Renal pelvis (tissue), 4 donors: ENCODE measurements around the gene TRMU. TPM values are rescaled to one million over a fixed set of nuclear protein-coding genes. Genes with fewer than 3 reads are reported as not detected.
A peak's percentile ranks its signal among the peaks of the same experiment; 100 is the strongest.

Experiments used
- DNase-seq: peaks from one replicate; pipeline ENCODE4 v3.0.0-alpha.2; 2013
- polyA plus RNA-seq, 3 donors: library from polyadenylated mRNA; unstranded; fragments of 120-200 nt; gene quantifications; one replicate each; pipeline ENCODE4 v1.2.1, GENCODE V29; 2013; ENCODE audit not compliant: insufficient read length in 3 of 3

The TRMU gene
- polyA plus RNA-seq, 3 donors = 55.1 to 58.5 (median 55.9) TPM

DNA sequence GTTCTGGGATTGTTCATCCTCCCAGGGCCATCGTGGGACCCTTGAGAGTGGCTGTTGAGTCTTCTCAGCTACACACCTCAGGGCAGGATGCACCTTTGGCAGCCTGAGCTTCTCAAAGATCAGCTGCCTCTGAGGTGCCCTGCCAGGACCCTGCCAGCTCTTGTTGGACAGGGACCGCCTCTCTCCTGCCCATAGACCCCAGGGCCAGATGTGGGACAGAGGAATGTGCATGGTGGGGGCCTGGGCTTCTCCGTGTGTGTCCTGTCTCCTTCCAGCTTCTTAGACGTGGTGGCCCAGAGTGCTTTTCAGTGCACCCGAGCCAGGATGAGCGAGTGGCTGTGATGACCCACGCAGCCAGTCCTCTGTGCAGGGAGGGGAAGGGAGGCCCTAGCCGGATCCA, 5.9 kb upstream of the TRMU start:
- DNase-seq = no peak

DNA sequence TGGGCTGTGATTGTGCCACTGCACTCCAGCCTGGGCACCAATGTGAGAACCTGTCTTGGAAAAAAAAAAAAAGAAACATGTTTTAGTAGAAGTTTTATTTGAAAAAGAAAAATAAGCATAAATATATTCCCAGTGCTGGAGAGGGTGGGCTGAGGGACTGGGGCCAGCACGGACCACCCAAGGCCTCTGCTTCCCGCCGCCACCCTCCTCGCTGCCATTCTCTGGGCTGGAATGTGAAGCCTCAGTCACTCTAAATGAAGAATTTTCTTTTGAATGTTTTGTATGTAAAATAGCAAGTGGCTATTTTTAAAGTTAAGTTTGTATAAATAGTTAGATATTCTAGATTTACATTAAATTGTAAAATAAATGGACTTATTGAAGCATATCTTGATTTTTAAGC, 5.1 kb upstream of the TRMU start:
- no peak for DNase-seq

DNA sequence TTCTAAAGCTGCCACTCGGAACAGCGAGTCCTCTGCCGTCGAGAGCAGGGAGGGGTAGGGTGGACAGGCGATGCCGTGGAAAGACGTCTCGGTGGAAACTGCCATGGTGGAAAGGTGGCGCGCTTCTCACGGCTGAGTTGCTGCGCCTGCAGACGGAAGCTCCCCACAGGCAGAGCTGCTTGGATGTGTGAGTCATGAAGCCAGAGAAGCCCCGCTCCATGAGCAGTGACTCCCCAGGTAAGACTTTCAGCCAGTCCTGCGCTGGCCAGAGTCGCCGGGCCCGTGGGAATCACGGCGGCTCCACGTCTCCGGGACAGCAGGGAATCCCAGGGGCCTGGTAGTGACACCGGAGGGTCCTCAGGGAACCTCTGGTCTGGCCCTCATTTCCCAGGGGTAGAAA, 4.0 kb upstream of the TRMU start:
- no peak for DNase-seq

DNA sequence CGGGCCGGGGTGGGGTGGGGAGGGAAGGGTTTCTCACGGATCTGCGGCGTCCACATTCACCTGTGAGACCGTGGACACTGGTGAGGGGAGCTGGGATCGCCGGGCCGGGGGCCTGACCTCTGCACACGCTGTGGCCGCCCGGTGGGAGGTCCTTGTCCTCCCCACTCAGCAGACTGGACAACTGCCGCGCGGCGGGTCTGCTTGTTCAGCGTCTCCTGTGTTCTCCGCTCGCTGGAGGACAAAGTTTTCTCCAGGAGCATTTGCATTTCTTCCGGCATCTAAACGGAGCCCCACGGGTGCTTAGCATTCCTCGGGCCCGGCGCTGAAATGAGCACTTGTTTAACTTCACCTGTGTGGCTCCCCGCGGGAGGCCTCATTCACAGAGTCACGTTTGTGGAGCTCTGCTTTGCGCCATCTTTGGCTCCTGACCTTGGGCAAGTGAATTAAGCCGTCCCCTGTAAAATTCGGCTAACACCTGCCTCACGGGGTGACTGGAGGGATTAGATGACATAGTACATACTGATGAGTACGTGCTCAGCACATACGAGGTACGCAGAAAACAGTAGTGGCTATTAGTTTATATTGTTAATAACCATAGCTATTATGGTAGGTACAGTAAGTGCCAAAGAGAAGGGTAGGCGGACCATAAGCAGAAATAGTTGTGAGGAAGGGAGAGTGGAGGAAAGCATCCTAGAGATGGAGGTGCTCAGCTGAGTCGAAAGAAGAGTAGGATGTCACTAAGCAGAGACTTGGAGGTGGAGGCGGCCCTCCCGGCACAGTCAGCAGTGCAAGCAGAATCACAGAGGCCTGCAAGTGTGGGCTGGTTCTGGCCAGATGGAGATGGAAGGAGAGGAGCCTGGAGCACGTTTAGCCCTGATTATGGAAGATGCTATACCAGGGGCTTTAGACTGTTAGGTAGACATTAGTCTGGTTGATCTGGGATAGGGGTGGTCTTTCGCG, 885 bp downstream of the TRMU start:
- peak; percentile 17 for DNase-seq

DNA sequence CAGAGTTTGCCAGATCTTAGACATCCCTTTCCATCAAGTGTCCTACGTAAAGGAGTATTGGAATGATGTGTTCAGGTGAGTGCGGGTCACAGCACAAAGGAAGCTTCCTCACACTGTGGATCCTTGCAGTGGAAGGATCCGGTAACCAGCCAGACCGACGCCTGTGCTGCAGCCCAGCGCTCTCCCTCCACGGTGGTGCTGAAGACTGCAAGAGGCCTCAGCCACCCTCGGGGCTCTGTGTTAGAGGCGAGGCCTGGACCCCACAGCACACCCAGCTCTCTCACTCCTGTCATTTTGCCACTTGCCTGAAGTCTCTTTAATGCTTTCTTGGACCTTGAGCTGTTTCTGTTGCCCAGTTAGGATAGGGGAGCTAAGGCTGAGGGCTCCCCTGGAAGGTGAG, 2.4 kb downstream of the TRMU start:
- no peak for DNase-seq

DNA sequence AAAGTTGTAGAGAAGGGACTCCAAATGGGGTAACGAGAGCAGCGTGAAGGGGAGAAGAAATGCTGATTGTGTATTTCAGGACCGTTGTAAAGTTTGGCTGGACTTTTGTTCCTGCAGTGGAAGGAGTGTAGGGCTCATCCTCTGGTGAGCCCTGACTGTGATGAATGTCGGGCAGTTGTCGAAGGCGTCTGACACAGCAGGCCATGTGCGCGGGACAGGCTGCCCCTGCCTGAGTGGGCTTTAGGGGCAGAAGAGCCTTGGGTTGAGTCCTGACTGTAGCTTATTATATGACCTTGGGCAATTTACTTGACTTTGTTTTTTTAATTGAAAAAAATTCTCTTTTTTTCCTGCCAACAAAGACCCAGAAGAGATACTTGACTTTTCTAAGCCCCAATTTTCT, 3.1 kb downstream of the TRMU start:
- no peak for DNase-seq

DNA sequence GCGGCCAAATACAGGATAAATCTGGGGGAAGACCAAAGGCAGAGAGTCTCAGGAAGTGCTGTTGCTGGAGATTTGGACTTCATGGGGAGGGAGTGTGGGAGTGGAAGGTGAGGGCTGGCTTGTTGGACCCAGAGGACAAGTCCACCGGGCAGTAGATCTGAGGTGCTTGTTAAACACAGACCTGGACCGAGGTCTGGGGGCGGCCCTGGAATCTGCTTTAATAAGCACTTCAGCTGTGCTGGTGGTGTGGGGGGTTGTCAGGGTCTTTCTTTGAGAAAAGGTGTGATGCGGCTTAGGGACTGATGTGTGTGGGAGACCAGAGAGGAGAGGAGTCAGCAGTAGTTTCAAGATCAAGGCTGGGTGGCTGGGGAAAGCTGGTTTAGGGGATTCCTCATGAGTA, 4.4 kb downstream of the TRMU start:
- DNase-seq = no peak

DNA sequence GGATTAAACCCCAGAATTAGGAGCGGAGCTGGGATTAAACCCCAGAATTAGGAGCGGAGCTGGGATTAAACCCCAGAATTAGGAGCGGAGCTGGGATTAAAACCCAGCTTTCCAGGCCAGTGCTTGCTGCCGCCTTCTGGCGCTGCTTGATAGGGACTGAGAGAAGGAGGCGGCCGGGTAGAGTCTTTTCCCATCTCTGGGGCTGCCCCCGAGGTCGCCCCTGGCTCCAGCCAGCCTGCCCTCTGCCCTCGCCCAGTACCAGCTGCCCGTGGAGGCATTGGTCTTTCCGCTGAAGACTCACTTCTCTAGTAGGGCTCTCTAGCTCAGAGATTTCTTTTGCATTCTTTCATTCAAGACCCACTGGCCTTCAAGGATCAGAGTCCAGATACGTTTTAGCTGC, 5.2 kb downstream of the TRMU start:
- DNase-seq = no peak

DNA sequence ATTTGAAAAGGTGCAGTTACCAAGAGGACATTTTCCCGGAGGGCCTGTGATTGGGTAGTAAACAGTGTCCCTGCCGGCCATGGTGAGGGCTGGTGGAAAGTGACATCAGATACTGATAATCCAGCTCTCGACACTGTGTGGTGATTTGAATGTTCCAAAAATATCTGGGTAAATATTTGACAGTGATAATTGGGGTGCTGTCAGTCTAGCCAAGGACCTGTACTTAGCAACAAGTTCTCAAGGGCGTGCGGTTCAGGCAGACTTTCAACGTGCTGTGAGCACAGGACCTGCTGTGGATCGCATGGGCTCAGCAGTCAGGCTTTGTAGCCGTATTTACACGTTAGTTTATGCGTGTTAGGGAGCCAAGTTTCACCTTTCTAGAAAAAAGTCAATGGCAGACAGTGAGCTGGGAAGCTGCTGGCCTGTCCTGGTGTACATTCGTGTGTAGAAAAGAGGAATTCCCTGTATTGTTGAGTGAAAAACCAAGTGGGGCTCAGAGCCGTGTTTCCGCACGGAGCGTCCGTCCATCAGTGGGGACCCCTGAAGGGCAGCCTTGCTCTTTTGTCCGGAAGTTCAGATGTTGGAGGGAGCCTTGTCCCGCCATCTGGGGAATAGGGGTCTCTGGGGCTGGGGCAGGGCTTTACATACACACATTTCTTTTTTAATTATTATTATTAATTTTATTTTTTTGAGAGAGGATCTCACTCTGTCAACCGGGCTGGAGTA, 11.3 kb downstream of the TRMU start:
- DNase-seq = no peak

DNA sequence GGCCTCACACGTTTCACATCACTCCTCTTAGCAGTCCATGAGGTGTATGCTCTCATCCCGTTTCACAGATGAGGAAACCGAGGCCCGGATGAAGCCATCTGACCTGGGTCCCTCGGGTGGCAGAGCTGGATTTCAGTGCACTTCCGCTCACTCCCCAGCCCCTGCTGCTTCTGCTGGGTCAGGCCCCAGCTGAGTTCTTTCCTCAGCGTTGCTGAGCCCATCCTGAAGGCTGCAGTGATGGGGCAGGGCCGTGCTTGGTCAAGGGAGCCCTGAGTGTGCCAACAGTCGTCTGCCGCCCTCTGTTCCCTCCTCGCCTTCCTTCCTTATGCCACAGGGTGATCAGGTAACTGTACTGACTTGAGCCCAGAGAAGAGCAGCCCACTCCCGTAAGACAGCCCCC, 12.1 kb downstream of the TRMU start:
- DNase-seq = no peak

DNA sequence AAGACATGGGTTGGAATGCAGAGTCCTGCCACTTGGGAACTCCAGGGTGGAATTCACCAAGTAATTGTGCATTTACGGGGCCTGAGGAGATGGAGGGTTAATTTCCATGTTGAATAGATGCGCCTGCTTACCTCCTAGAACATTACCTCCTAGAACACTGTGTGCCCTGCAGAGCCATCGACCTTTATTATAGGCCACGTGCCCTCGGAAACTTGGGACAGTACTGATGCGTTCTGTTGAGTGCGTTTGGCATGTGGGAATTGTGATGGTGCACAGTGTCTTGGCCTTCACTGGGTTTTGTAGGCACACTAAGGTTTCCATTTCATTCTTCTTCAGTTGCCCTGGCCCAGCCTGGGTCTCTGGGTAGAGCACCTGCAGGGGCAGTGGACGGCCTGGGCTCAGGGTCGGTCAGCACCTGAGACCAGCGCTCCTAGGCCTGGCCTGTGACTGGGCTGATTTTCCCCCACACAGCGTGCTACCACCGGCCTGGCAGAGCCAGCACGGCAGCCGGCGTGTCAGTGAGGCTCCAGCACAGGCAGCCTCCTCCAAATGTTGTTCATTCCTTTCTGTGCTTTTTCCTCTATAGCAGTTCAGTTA, 12.7 kb downstream of the TRMU start:
- no peak for DNase-seq

DNA sequence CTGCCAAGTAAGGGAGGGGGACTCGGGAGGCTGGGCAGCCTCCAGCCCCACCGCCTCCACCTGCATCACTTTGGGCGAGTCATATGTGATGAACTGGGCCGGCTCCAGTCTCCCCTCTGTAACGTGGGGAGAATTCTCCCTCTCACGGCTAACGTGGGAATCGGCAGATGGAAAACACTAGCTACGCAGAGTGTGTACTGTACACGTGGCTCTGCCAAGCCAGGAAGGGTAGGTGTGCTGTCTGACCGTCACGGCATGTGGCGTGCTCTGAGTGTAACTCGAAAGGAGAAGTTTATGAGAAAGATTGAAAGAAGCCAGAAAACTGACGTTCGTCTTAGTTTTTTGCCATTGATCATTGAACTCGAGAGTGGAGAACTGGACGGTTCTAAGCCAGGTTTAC, 13.7 kb downstream of the TRMU start:
- no peak for DNase-seq

DNA sequence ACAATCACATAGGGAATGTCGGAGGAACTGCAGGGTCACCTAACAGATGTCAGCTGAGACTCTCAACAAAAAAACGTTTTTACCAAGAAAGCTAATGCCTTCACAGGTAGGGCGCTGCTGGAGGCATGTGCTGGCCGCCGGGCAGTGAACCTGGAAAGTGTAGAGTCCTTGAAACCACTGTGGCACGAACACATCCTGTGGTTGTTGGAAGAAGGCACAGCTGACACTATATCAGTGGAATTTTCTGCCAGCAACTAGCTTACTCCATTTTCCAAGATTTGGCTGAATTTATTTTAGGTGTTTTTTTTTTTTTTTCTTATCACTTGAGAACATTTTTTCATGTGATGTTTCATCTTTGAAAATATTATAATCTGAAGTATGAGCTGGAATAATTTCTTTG, 14.2 kb downstream of the TRMU start:
- no peak for DNase-seq

DNA sequence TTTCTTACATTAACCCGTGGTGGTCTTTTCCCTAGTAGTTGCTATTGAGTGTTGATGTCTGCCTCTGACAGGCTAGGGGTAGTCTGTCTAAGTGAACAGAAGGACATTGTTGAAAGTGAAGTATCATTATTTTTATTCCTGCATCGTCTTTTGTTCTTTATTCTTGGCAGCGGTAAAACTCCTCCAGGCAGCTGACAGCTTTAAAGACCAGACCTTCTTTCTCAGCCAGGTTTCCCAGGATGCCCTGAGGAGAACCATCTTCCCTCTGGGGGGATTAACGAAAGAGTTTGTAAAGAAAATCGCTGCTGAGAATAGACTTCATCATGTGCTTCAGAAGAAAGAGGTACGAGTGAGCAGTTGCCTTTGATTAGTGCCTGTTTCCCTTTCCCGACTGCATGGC, 14.6 kb downstream of the TRMU start:
- no peak for DNase-seq

DNA sequence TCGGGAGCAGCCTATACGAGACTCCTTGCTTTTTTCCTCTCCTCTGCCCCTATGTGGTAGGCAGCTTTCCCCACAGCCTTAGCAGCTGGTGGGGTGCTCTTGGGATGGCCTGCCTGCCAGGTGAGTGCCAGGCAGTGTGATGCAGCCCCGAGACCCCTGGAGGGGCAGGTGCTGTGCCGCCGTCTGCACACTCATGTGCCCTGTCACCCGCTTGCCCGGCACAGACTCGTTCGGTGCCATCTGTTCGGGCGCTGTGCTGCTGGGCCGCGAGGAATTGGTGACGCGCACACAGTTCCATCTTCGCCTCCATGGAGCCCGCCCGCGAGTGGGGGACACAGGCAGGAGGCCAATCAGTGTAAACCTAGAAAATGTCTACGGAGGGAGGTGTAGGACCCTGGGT, 15.1 kb downstream of the TRMU start:
- DNase-seq = no peak

DNA sequence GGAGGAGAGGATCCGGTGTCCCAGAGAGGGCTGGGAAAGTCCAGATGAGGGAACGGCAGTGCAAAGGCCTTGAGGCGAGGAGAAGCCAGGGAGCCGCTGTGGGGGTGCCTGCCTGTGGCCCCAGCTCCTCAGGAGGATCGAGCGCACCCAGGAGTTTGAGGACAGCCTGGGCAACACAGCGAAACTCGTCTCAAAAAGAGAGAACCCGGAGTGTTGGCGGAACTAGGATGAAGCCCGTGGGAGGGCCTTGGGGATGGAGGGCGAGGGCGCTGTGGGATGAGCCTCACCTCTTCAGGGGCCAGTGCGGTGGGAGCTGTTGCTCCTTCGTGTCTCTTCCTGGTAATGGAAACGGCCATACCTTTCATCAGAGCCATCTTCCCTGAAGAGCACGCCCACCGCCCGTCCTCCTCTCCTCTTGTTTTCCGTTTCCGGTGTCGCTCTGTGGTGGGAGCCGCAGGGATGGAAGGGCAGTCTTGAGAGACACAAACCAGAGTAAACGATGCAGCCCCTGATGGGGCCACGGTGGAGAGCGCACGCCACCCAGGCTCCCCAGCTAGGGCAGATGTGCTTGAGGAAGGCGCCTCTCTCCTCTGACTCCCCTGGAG, 15.7 kb downstream of the TRMU start:
- no peak for DNase-seq

DNA sequence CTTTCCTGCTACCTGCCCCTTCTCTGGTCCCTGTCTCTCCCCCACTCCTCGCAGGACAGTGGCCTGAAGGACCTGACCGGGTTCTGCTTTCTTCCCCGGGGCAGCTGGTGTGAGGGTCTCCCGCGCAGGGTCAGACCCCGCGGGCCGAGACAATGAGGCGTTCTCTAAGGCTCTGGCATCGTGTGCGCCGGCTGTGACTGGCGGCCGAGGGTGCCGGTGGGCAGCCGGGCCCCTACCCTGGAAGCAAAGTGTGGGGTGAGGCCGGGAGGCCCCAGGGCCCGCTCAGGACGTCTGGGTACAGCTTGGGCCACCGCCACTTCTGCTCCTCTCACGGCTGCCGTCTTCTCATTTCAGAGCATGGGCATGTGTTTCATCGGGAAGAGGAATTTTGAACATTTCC, 16.3 kb downstream of the TRMU start:
- DNase-seq = no peak

DNA sequence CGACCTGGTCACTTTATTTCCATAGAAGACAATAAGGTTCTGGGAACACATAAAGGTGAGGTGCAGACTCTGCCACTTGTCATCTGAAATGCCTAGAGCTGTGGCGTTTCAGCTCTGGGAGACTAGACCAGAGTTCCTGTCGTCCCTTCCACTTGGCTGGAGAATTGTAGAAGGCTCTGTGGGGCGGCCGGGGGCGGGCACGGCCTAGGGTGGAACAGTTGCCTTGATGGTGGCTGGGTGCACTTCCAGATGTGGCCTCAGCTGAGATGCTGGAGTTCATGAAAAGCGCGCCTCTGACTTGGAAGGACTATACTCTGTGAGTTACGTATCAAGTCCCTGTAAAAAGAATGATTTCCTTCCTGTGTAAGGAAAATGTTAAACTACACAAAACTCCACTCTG, 16.8 kb downstream of the TRMU start:
- DNase-seq = no peak

DNA sequence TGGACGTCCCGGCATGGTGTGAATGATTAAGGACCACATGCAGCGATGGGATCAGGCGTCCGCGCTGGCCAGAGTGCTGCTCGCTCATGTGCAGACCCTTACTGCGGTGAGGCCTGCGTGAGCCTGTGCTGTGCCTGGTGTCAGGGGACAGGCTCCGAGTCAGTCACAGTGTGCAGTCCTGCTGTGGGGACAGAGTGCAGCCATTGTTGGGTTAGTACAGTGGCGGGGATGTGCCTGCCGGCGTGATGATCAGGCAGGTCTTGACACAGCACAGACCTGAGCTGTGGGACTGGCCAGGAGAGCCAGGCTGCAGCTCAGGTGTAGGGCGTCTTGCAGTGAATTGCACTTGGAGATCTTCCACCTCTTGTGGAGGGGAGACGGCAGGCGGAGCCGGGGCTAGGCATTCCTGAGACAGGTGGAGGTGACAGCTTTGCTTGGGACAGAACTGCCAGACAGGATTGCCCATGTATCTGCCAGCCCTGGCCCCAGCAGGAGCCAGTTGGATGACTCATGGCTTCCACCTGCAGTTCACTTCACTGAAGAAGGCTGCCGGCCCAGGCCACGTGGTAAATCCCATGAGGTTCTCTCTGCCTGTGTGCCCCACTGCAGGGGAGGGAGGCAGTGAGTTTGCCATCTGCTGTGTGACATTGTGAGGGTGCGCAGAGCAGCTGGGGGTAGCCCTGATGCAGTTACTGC, 17.3 kb downstream of the TRMU start:
- no peak for DNase-seq

DNA sequence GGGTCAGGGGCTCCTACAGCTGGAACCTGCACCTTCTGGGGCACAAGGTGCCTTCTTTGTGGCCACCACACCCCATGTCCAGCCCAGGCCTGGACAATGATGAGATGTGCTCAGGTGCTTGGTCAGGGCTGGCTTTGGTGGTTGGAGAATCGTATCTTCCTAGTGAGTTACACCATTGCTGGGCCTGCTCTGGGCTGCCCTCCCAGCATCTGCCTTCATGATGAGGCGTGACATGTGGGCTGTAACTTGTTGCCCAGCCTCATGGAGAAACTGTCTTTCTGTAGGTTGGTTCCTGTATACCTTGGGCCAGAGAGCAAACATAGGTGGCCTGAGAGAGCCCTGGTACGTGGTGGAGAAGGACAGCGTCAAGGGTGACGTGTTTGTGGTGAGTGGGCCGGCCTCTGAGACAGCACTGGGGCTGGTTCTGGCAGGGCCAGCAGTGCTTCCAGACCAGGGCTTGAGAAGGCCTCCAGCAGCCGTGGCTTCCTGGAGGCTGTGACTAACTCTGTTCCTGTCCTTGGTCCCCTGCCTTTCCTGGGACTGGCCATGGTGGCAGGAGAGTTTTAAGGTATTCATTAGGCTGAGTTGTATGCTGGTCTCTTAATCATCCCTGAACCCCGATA, 18.1 kb downstream of the TRMU start:
- no peak for DNase-seq
